GF-D8 (cell line): ENCODE measurements around the gene MX2.
"Not testable (repeated sequence)": the region's sequence is repeated elsewhere in the genome, so short reads cannot be mapped to it uniquely, and the experiment has no call there.

Source experiments
- DNase-seq: peaks from one replicate; lab custom pipeline; 2025; lab: John Stamatoyannopoulos, UW

MX2 gene

GRCh38 chr21:41361786-41362604 lies at the start of gene MX2:
Gene MX2, plus strand, starts transcription at chr21:41362027. Its CDS starts 14,880 bp downstream, at chr21:41376907.
- peak; percentile 97 for DNase-seq

- DNase-seq, result not testable (repeated sequence)
These were observed 48.3 kb upstream of the MX2 start for GRCh38 chr21:41313285-41314164.

- no peak for DNase-seq
These were observed 46.1 kb upstream of the MX2 start for GRCh38 chr21:41315726-41316125.

- DNase-seq, result no peak
These were observed 45.4 kb upstream of the MX2 start, which contains the start of gene FAM3B for GRCh38 chr21:41316200-41317062. Gene FAM3B, plus strand, starts transcription at chr21:41316801. Its CDS starts 79 bp downstream, at chr21:41316880.

GRCh38 chr21:41317063-41317392 lies 44.8 kb upstream of the MX2 start:
- DNase-seq, result no peak

- no peak for DNase-seq
These were observed 44.4 kb upstream of the MX2 start for GRCh38 chr21:41317458-41317857.

GRCh38 chr21:41318218-41318617 lies 43.6 kb upstream of the MX2 start:
- DNase-seq, result no peak

GRCh38 chr21:41319273-41319672 lies 42.6 kb upstream of the MX2 start:
- no peak for DNase-seq

- DNase-seq, result no peak
These were observed 40.5 kb upstream of the MX2 start for GRCh38 chr21:41321211-41321907.

GRCh38 chr21:41321908-41322495 lies 39.8 kb upstream of the MX2 start:
- no peak for DNase-seq

GRCh38 chr21:41322496-41323382 lies 39.1 kb upstream of the MX2 start:
- DNase-seq, result no peak

GRCh38 chr21:41325138-41325912 lies 36.5 kb upstream of the MX2 start:
- no peak for DNase-seq

GRCh38 chr21:41326414-41327080 lies 35.3 kb upstream of the MX2 start:
- DNase-seq, result no peak

- no peak for DNase-seq
These were observed 34.1 kb upstream of the MX2 start for GRCh38 chr21:41327753-41328152.

- no peak for DNase-seq
These were observed 32.9 kb upstream of the MX2 start for GRCh38 chr21:41328660-41329607.

GRCh38 chr21:41333752-41334151 lies 28.1 kb upstream of the MX2 start:
- no peak for DNase-seq

- DNase-seq, result no peak
These were observed 24.3 kb upstream of the MX2 start for GRCh38 chr21:41337515-41337914.

- no peak for DNase-seq
These were observed 23.4 kb upstream of the MX2 start for GRCh38 chr21:41338455-41338854.
